GM10266 (cell line): ENCODE results near the gene IGFBP6.

Experiments
- DNase-seq: peaks from one replicate; pipeline ENCODE4 v3.0.0; 2012; ENCODE audit errors: extremely low spot score
- CTCF ChIP-seq: IDR thresholded peaks from 2 replicates; pipeline ENCODE4 v1.5.1; 2012; ENCODE audit warnings: mild to moderate bottlenecking, low read depth; ENCODE audit not compliant: control insufficient read depth, insufficient read depth; ENCODE audit errors: missing control alignments

Gene IGFBP6

DNA sequence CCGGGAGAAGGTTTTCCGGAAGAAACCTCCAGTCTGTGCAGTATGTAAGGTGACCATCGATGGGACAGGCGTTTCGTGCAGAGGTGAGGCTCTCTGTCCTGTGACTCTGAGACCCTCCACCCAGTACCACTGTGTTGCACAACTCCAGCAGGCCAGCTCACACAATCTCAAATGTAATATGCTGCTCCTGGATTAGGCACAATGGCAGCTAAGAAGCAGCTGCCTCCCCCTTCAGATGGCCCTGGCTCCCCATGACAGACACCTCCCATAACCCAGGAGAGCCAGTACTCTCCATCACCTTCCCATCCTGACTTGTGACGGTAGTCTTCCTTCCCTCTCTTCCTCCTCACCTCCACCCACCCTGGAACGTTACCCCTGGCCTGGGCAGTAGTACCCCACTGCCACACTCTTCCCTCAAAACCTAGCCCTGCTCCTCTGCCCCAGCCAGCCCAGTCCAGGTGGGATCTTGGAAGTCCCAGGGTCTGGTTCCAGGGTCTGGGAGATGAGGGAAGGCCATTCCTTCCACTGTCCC, 45.5 kb upstream of the IGFBP6 start:
- TF ChIP-seq CTCF = no peak
- DNase-seq = no peak

DNA sequence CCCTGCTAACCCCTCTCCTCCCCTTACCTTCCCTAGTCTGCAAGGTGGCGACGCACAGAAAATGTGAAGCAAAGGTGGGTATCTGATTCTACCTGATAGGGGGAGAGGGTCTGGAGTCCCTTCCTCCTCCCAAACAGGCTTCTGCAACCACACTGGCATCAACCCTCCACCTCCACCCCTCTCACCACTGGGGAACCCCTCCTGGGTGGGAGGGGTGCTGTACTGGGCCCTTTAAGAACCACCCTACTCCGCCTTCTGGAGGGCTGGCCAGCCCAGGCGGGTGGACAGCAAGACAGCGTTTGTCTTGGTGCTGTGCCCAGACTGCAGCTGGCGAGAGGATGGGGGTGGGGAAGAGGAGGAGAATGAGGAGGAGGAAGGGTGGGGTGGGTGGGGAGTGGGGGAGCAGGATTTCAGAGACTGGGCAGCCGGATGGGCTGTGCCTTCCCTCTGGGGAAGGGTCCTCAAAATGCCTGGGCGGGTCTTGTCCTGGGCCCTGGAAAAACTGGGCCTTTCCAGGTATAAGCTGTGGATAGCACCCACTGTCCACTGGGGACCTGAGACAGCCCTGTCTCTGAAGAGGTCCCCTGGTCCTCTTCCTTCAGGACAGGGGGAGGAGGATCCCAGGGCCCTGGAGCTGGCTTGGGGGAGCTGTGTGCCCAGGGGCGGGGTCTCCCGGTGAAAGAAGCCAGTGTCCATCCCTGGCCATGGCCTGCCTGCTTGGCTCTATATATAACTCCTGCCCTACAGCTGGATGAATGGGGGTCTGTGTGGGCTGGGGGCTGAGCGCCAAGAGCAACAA, 44.8 kb upstream of the IGFBP6 start:
- TF ChIP-seq CTCF = no peak
- no peak for DNase-seq

DNA sequence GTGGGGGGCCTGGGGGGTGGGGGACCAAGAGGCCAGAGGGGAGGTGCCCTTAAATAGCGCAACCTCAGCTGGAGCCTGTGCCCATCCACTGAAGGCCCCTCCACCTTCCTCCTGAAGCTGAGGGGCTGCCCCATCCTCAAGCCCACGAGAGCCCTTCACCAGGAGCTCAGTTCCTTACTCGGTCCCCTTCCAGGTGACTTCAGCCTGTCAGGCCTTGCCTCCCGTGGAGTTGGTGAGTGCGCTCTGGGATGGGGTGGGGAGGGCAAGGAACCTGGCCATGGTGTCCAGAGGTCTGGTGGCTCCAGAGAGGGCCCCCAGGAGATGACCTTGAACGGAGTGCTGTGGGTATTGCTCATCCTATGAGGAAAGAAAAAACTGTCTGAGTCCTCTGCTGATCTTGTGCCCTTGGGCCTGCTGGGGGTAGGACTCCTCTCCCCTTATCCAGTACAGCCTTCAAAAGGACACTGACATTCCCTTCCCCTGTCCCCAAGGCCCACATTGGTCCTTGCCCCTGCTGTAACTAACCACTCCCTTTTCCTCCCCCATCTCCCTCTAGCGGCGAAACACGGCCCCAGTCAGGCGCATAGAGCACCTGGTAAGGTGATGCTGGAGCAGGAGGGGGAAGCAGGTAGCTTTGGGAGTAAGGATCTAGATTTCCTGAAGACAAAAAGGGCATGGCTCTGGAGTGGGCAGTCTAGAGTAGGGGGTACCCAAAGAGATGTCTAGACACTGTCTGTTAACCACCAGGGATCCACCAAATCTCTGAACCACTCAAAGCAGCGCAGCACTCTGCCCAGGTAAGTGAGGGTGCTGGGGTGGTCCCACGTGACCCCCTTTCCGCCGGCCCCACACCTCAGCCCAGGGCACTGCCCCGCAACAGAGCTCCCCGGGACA, 44.0 kb upstream of the IGFBP6 start:
- peak; percentile 76 for TF ChIP-seq CTCF
- no peak for DNase-seq

GRCh38 chr12:53054112-53054878, 43.2 kb upstream of the IGFBP6 start:
- no peak for TF ChIP-seq CTCF
- DNase-seq = peak; percentile 94

GRCh38 chr12:53055471-53056266, 41.8 kb upstream of the IGFBP6 start:
- no peak for DNase-seq

More at GRCh38 chr12:53055471-53056266, 41.8 kb upstream of the IGFBP6 start:
- no peak for TF ChIP-seq CTCF
